Measurements from ENCODE around the gene AKAP10. TPM values are rescaled to one million over a fixed set of nuclear protein-coding genes. Genes with fewer than 3 reads are reported as not detected.
"Not testable (repeated sequence)": the region's sequence is repeated elsewhere in the genome, so short reads cannot be mapped to it uniquely, and the experiment has no call there.

AKAP10 gene
- total and polyA plus RNA-seq, 2 of the 4 experiments (the other 2 are of a cell fraction), result 12.7 to 18.6 TPM

- no peak overlapping the region for H3K14ac ChIP-seq (replicated peaks; ENCODE audit: low read depth, low read length)
- no peak for DNase-seq
- H2AFZ ChIP-seq (replicated peaks; ENCODE audit: low read length, poor library complexity), result no peak overlapping the region
- ATAC-seq (ENCODE audit: low read depth), result no peak
- H2BK5ac ChIP-seq (ENCODE audit: low read depth, low read length, poor library complexity, severe bottlenecking), result no peak overlapping the region
- no peaks in the 10 kb centered on the region for H3K27me3 ChIP-seq (ENCODE audit: control insufficient read depth, insufficient read depth, low read length)
- no TSS peak for BruUV-seq (replicated peaks)
- ChIA-PET CTCF (no interaction called here), POLR2A (ENCODE audit: unreplicated experiment) (no interaction called here)
- no peak overlapping the region for H2AK5ac ChIP-seq (ENCODE audit: low read depth, low read length)
- H4K91ac ChIP-seq (ENCODE audit: insufficient read depth, low read depth, low read length), result no peak overlapping the region
- no peak overlapping the region for H2BK120ac ChIP-seq (ENCODE audit: low read depth, low read length)
- no peaks in the 10 kb centered on the region for H3K9me1 ChIP-seq (ENCODE audit: insufficient read depth, low read length)
- H3K36me3 ChIP-seq (ENCODE audit: control insufficient read depth, insufficient read depth, low read length), result peaks cover 18% of the 10 kb centered on the region
- no peak overlapping the region for H3K9ac ChIP-seq (ENCODE audit: low read depth, low read length)
- no peak overlapping the region for H3K56ac ChIP-seq (ENCODE audit: extremely low read depth, insufficient read depth, low read length)
- H3K9me3 ChIP-seq (ENCODE audit: control insufficient read depth, insufficient read depth, low read length), result peaks cover 3% of the 10 kb centered on the region; the same call in 1 of the 2 replicates
- 100% methylated on average over 4 of the region's 7 CpGs; no CpG with 5 or more reads in 1 of the 2 experiments for WGBS, 2 experiments (ENCODE audit: extremely low coverage in 2 of 2, insufficient read length in 1 of 2)
- no peak overlapping the region for H4K8ac ChIP-seq (ENCODE audit: low read depth in 2 of 2, low read length in 2 of 2)
- no peak overlapping the region for H2AK9ac ChIP-seq (replicated peaks; ENCODE audit: low read depth, low read length, poor library complexity)
- H3K4me3 ChIP-seq (ENCODE audit: insufficient read depth, low read depth, low read length), result no peak overlapping the region
- H3K79me1 ChIP-seq (ENCODE audit: low read depth in 1 of 2, low read length in 2 of 2), result peaks cover 16 to 37% of the 10 kb centered on the region in 2 experiments
- H3K4ac ChIP-seq (ENCODE audit: low read depth, low read length), result no peak overlapping the region
- dilution Hi-C loops (cut with HindIII; ENCODE audit: low sequenced_read_pairs, unreplicated experiment), result no loop called here
- in situ Hi-C loops (cut with MboI; ENCODE audit: low sequenced_read_pairs), result no loop called here
- H4K20me1 ChIP-seq (ENCODE audit: insufficient read depth, low read length), result peaks cover 28% of the 10 kb centered on the region; the same call in 1 of the 2 replicates
- H4K5ac ChIP-seq (ENCODE audit: low read depth, low read length), result no peak overlapping the region
- TF ChIP-seq FOS (IDR thresholded peaks at IDR 0.05; ENCODE audit: low read depth, low read length) (no peak), CEBPB (IDR thresholded peaks at IDR 0.05; ENCODE audit: low read depth, low read length) (no peak), POLR2A (IDR thresholded peaks at IDR 0.05; ENCODE audit: low read depth, low read length) (no peak), MAZ (IDR thresholded peaks at IDR 0.05; ENCODE audit: borderline replicate concordance, low read depth, low read length) (no peak)
- no peak overlapping the region for H3K4me2 ChIP-seq (ENCODE audit: low read depth, low read length)
- no peak overlapping the region for H2BK20ac ChIP-seq (ENCODE audit: low read depth, low read length)
- H3K27ac ChIP-seq (ENCODE audit: insufficient read depth, low read length), result no peak overlapping the region
- H3K18ac ChIP-seq (ENCODE audit: low read depth, low read length), result no peak overlapping the region
- no peak overlapping the region for H2BK15ac ChIP-seq (ENCODE audit: low read depth, low read length)
- intact Hi-C loops (cut with micrococcal nuclease), result no loop called here
- H3K4me1 ChIP-seq (ENCODE audit: control insufficient read depth, insufficient read depth, low read length), result peaks cover 2% of the 10 kb centered on the region; the same call in 1 of the 2 replicates
- H3K23ac ChIP-seq (ENCODE audit: low read depth, low read length), result no peak overlapping the region
Measured at GRCh38 chr17:19955099-19955498, 22.5 kb downstream of the AKAP10 start.

DNA sequence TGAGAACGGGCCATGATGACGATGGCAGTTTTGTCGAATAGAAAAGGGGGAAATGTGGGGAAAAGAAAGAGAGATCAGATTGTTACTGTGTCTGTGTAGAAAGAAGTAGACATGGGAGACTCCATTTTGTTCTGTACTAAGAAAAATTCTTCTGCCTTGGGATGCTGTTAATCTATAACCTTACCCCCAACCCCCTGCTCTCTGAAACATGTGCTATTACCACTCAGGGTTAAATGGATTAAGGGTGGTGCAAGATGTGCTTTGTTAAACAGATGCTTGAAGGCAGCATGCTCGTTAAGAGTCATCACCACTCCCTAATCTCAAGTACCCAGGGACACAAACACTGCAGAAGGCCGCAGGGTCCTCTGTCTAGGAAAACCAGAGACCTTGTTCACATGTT is 26.2 kb downstream of the AKAP10 start:
- H3K4me2 ChIP-seq (ENCODE audit: low read depth, low read length); ATAC-seq (ENCODE audit: low read depth); H4K8ac ChIP-seq (ENCODE audit: low read depth in 2 of 2, low read length in 2 of 2); H3K9me1 ChIP-seq (ENCODE audit: insufficient read depth, low read length); POLR2A ChIA-PET (ENCODE audit: unreplicated experiment); H4K91ac ChIP-seq (ENCODE audit: insufficient read depth, low read depth, low read length); H3K9me3 ChIP-seq (ENCODE audit: control insufficient read depth, insufficient read depth, low read length); H3K23ac ChIP-seq (ENCODE audit: low read depth, low read length); H3K56ac ChIP-seq (ENCODE audit: extremely low read depth, insufficient read depth, low read length); H3K27ac ChIP-seq (ENCODE audit: insufficient read depth, low read length); in situ Hi-C loops (cut with MboI; ENCODE audit: low sequenced_read_pairs); H2BK5ac ChIP-seq (ENCODE audit: low read depth, low read length, poor library complexity, severe bottlenecking); H2BK15ac ChIP-seq (ENCODE audit: low read depth, low read length); H3K9ac ChIP-seq (ENCODE audit: low read depth, low read length); H2AFZ ChIP-seq (replicated peaks; ENCODE audit: low read length, poor library complexity); H3K27me3 ChIP-seq (ENCODE audit: control insufficient read depth, insufficient read depth, low read length); intact Hi-C loops (cut with micrococcal nuclease); H2AK5ac ChIP-seq (ENCODE audit: low read depth, low read length); H3K4ac ChIP-seq (ENCODE audit: low read depth, low read length); H3K14ac ChIP-seq (replicated peaks; ENCODE audit: low read depth, low read length); H3K4me1 ChIP-seq (ENCODE audit: control insufficient read depth, insufficient read depth, low read length); H4K5ac ChIP-seq (ENCODE audit: low read depth, low read length); dilution Hi-C loops (cut with HindIII; ENCODE audit: low sequenced_read_pairs, unreplicated experiment); BruUV-seq (replicated peaks); H2AK9ac ChIP-seq (replicated peaks; ENCODE audit: low read depth, low read length, poor library complexity); CTCF ChIA-PET; H2BK20ac ChIP-seq (ENCODE audit: low read depth, low read length); H2BK120ac ChIP-seq (ENCODE audit: low read depth, low read length); DNase-seq; H3K4me3 ChIP-seq (ENCODE audit: insufficient read depth, low read depth, low read length); H3K18ac ChIP-seq (ENCODE audit: low read depth, low read length): not testable (repeated sequence)
- no CpG with 5 or more reads among the region's 5 CpGs for WGBS, 2 experiments (ENCODE audit: extremely low coverage in 2 of 2, insufficient read length in 1 of 2)
- Histone ChIP-seq H4K20me1 (ENCODE audit: insufficient read depth, low read length) (peaks cover 25% of the 10 kb centered on the region), H3K36me3 (ENCODE audit: control insufficient read depth, insufficient read depth, low read length) (peaks cover 13% of the 10 kb centered on the region), H3K79me1 (ENCODE audit: low read depth in 1 of 2, low read length in 2 of 2) (peaks cover 20 to 51% of the 10 kb centered on the region in 2 experiments)
